GM12801 (cell line): ENCODE results near the gene LOC128125822.

ENCODE experiments used
- CTCF ChIP-seq: IDR thresholded peaks from one replicate; pipeline ENCODE4 v1.5.1; 2011; ENCODE audit warnings: control low read depth; ENCODE audit not compliant: insufficient read length; ENCODE audit errors: extremely low read depth

Gene LOC128125822

GRCh38 chr6:63543982-63544381 lies 28.3 kb upstream of the LOC128125822 start:
- TF ChIP-seq CTCF = no peak

- TF ChIP-seq CTCF = no peak
Measured at GRCh38 chr6:63546236-63546635, 26.0 kb upstream of the LOC128125822 start.

GRCh38 chr6:63546697-63547096 lies 25.6 kb upstream of the LOC128125822 start:
- TF ChIP-seq CTCF = no peak

GRCh38 chr6:63549076-63549475 lies 23.2 kb upstream of the LOC128125822 start:
- no peak for TF ChIP-seq CTCF

- TF ChIP-seq CTCF = no peak
Measured at GRCh38 chr6:63553208-63553607, 19.1 kb upstream of the LOC128125822 start.

GRCh38 chr6:63553900-63554299 lies 18.4 kb upstream of the LOC128125822 start:
- no peak for TF ChIP-seq CTCF

- no peak for TF ChIP-seq CTCF
Measured at GRCh38 chr6:63554782-63555181, 17.5 kb upstream of the LOC128125822 start.

- TF ChIP-seq CTCF = no peak
Measured at GRCh38 chr6:63556369-63556768, 15.9 kb upstream of the LOC128125822 start.
